GM18870 (cell line): ENCODE results near the gene NODAL.

Source experiments
- ATAC-seq: cut with Tn5 transposase; IDR thresholded peaks from one replicate; pipeline ENCODE4 v1.9.1; 2021; ENCODE audit warnings: moderate library complexity; ENCODE audit not compliant: unreplicated experiment

The NODAL gene

GRCh38 chr10:70433581-70434280, 7.8 kb downstream of the NODAL start:
- no peak for ATAC-seq

- ATAC-seq: no peak
Observed at GRCh38 chr10:70432561-70433263, 8.8 kb downstream of the NODAL start.

- ATAC-seq: no peak
Observed at GRCh38 chr10:70432101-70432500, 9.4 kb downstream of the NODAL start.

DNA sequence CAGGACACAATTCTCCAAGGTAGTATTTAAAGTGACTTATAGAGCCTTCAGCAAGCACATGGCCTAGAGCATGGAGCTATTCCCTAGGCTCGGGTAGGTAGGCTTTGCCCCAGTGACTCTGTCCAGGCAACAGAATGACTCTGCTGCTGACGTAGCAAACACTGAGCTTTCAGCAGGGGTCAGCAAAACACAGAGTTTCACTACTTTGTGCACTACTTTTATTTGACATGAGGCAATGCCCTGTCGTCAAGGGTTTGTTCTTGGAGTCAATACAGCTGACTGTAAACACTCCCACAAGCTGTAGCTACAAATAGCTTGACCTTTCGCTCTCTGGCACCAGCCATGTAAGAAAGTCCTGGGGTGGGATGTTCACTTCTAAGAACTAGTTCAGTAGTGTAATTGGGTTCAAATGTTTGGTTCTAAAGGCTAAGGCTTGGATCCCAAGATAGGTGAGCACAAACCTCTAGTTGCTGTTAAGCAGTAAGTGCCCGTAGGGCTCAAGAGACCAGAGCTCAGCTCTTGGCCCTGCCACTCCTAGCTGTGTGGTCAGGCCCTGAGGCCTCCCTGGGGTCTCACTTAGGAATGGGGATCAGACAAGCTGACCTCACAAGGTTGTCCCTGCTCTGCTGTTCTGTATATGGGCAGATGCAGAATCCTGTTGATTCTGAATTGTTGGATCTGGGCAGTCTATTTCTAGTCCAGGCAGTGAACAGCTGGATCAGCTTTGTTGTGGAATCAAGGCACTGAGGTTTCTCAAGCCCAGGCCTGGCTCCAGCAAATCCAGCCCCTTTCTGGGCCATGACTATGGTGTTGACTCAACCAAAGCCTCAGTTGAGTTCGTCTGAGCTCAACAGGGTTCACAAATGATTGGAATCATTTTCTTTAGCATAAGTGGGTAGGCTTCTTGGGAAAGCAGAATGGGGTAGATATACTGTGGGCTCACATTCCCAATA, 10.7 kb downstream of the NODAL start:
- no peak for ATAC-seq

DNA sequence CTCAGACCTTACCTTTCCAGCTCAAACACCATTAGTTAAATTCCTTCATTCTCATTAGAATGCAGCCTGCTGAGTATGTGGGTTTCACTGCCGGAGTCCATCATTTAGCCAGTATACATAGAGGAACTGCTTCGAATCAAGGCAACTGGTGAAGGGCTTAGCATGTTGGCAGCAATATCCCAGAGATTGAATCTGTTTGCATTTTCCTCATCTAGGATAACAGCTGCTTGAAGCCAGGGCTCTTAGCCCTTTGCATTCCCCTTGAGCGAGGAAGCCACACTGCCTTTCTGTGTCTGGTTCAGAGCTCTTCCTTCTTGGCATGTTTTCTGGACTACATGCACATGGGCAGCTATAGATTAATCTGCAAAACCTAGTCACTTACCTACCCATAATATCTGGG, 14.7 kb downstream of the NODAL start:
- no peak for ATAC-seq

DNA sequence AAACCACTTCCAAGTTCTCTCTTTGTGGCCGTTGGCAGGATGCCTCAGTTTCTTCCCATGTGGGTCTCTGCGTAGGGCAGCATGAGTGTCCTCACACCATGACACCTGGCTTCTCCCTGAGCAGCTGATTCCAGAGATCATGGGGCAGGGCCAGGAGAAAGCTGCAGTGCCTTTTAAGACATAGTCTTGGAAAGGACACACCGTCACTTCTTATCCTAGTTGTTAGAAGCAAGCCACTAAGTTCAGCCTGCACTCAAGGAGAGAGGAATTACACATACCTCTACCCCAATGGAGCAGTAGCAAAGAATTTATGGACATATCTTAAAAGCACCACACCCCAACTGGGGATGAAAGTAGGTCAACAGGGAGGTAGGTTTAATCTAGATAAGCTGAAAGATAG, 16.4 kb downstream of the NODAL start:
- no peak for ATAC-seq

DNA sequence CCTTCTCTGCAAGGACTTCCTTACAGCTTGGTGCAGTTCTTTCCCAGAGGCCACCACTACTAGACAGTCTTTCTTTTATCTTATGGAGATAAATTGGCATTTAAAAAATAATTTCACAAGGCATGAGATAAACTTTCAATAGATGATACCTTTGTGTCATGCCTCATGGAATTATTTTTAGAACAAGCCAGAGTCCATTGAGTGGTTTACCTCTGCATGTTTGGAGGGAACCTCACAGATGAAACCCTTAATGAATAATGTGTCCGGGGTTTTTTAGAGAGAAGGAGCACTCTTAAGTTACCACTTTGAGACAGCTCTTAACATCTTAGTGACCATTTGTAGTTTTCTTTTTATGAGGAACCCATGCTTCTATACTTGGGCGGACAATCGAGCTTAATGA, 17.2 kb downstream of the NODAL start:
- no peak for ATAC-seq

DNA sequence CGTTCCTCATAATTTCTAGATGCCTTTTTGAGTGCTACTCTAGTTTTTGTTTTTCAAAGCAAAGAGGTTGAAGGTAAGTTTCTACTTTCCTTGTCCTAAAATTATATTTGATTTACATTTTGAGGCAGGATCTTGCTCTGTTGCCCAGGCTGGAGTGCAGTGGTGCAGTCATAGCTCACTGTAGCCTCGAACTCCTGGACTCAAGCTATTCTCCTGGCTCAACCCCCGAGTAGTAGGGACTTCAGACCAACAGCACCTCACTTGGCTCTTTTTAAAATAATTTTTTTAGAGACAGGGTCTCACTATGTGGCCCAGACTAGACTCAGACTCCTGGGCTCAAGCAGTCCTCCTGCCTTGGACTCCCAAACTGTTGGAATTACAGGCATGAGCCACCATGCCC, 22.8 kb downstream of the NODAL start:
- ATAC-seq: no peak

DNA sequence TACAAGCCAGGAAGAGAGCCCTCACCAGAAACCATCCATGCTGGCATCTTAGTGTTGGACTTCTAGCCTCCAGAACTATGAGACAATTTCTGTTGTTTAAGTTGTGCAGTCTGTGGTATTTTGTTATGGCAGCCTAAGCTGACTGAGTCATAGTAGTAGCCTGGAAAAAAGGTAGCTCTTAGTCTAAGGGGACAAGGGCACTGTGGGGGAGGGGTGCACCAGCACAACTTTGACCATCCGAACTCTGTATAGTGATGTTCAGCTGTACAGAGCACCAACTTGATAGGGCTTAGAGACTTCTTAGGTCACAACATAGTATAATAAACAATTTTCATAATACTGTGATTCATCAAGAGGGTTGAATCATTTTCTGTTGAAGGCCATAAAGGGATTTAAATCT, 23.3 kb downstream of the NODAL start:
- ATAC-seq: no peak

GRCh38 chr10:70417568-70417967, 23.9 kb downstream of the NODAL start:
- ATAC-seq: no peak

GRCh38 chr10:70412356-70412755, 29.1 kb downstream of the NODAL start:
- ATAC-seq: no peak

- no peak for ATAC-seq
Observed at GRCh38 chr10:70410608-70411007, 30.9 kb downstream of the NODAL start.

- no peak for ATAC-seq
Observed at GRCh38 chr10:70409772-70410171, 31.7 kb downstream of the NODAL start.

- peak; percentile 46 for ATAC-seq
Observed at GRCh38 chr10:70405037-70405824, 36.2 kb downstream of the NODAL start.

GRCh38 chr10:70404787-70405036, 36.8 kb downstream of the NODAL start:
- ATAC-seq: no peak

DNA sequence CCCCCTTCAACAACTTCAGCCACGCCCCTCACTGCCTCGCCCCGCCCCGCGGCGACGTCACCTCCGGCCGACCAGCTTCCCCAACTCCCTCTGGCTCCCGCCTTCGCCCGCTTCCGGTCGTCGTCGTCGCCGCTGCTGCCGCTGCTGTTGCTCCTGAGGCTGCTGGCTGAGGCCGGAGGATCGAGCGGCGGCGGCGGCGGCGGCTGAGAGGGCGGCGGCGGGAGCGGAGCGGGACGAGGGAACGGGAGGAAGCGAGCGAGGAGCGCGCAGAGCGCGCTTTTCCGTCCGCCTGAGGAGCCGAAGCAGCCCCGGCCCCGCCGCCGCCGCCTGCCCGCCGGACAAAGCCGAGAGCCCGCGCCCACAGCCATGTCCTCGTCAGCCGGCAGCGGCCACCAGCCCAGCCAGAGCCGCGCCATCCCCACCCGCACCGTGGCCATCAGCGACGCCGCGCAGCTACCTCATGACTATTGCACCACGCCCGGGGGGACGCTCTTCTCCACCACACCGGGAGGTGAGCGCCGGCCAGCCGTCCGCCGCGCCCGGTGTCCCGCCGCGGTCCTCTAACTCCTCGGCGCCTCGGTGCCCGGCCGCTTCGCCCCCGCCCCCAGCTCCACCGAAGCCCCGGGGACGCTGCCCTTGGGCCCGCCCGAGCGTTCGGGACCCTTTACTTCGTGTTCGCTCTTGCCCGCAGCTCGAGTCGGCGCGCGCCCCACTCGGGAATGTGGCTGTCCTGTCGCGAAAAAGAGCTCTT, 37.3 kb downstream of the NODAL start, which contains the start of gene EIF4EBP2:
EIF4EBP2 (plus strand) TSS at position 110 of the 751 bp plus-strand sequence; CDS start at position 367, 257 bp downstream.
- ATAC-seq: peak; percentile 65

- ATAC-seq: peak; percentile 9
Observed at GRCh38 chr10:70403483-70404035, 37.9 kb downstream of the NODAL start.

- ATAC-seq: no peak
Observed at GRCh38 chr10:70399177-70399576, 42.3 kb downstream of the NODAL start.

DNA sequence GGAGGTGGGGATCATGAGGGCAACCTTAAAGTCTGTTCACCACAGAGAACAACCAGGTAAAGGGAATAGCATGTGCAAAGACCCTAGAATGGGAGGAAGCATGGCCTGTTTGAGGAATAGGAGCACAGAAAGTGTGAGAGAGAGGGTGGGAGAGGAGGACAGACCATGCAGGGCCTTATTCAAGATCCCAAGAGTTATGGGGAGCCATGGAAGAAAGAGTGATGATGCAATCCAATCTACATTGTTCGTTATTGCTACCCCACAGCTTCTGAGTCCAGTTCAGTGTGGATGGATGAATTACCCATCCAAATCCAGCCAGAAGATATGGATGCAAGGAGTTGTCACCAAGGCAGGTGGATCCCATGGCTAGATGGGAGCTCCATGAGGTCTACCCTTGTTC, 45.3 kb downstream of the NODAL start:
- no peak for ATAC-seq

- ATAC-seq: no peak
Observed at GRCh38 chr10:70391654-70392053, 49.8 kb downstream of the NODAL start.
